ENCODE results near the gene COG7.
"Not testable (repeated sequence)": the region's sequence is repeated elsewhere in the genome, so short reads cannot be mapped to it uniquely, and the experiment has no call there.

COG7 gene

DNA sequence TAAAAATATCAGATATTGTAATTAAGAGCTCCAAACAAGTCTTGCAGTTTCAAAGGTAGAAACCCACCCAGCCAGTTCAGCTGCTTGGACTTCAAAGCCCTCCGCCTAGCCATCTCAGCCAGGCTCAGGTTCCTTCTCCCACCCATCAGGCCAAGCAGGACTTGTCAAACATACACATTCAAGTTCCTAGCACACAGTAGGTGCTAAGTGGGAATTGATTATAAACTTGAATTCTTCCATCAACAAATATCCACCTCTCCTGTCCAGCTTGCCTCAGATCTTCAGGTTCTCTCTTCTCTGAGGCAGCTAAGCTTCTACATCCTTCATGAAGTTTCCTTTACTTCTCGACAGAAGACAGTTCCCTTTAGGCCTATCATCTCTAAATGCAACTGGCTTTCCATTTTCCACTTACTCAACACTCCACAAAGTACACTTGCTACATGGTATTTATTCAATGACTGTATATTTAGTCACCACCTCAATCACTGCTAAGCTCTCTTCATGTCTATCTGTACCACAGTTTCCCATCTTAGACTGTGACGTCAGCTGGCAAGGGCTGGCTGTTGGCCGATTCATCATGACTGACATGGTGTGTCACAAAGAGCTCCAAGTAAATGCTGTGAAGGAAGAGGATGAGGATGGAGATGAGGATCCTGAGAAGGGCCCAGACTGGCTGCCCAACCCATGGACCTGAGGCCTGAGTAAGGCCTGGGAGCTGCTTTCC, 13.3 kb upstream of the COG7 start:
- TF ChIP-seq, protein P1, sequence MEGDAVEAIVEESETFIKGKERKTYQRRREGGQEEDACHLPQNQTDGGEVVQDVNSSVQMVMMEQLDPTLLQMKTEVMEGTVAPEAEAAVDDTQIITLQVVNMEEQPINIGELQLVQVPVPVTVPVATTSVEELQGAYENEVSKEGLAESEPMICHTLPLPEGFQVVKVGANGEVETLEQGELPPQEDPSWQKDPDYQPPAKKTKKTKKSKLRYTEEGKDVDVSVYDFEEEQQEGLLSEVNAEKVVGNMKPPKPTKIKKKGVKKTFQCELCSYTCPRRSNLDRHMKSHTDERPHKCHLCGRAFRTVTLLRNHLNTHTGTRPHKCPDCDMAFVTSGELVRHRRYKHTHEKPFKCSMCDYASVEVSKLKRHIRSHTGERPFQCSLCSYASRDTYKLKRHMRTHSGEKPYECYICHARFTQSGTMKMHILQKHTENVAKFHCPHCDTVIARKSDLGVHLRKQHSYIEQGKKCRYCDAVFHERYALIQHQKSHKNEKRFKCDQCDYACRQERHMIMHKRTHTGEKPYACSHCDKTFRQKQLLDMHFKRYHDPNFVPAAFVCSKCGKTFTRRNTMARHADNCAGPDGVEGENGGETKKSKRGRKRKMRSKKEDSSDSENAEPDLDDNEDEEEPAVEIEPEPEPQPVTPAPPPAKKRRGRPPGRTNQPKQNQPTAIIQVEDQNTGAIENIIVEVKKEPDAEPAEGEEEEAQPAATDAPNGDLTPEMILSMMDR (IDR thresholded peaks at IDR 0.05; ENCODE audit: low read depth, low read length, missing control alignments): no peak
- peak; percentile 92 for DNase-seq

DNA sequence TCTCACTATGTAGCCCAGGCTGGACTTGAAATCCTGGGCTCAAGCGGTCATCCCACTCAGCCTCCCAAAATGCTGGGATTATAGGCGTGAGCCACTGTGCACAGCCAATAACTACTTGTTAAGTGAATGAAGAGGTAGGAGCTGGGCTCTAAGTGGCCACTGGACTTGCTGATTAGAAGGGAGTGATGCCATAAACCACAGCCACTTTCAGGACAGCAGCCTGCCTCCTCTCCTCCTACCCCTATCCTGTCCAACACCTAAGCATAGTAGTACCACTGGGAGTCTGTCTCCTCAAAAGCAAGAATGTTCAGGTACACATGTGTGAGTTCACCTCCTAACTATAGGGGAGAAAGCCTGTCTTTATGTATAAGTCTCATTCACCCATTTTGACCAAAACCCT, 12.2 kb upstream of the COG7 start:
- no peaks in the 10 kb centered on the region for H3K27me3 ChIP-seq (replicated peaks)
- peaks cover 30% of the 10 kb centered on the region for H3K36me3 ChIP-seq (replicated peaks)
- H3K4me3 ChIP-seq (ENCODE audit: low read depth, low read length): no peak overlapping the region
- DNase-seq: no peak
- H3K27ac ChIP-seq: no peak overlapping the region
- TF ChIP-seq, protein P1 (IDR thresholded peaks at IDR 0.05; ENCODE audit: low read depth, low read length, missing control alignments): no peak
- in situ Hi-C loops (cut with HindIII; ENCODE audit: low pct_ligation_motif_present, low sequenced_read_pairs): no loop called here

More for the DNA sequence above, 13.3 kb upstream of the COG7 start:
- Histone ChIP-seq H3K27ac (peak overlapping the region; percentile 70), H3K36me3 (replicated peaks) (peaks cover 30% of the 10 kb centered on the region), H3K27me3 (replicated peaks) (no peaks in the 10 kb centered on the region), H3K4me3 (ENCODE audit: low read depth, low read length) (no peak overlapping the region)
- in situ Hi-C loops (cut with HindIII; ENCODE audit: low pct_ligation_motif_present, low sequenced_read_pairs): no loop called here

- Histone ChIP-seq H3K27ac (no peak overlapping the region), H3K27me3 (replicated peaks) (no peaks in the 10 kb centered on the region), H3K4me3 (ENCODE audit: low read depth, low read length) (no peak overlapping the region), H3K36me3 (replicated peaks) (peaks cover 24% of the 10 kb centered on the region)
- TF ChIP-seq, protein P1 (IDR thresholded peaks at IDR 0.05; ENCODE audit: low read depth, low read length, missing control alignments): no peak
- no peak for DNase-seq
- in situ Hi-C loops (cut with HindIII; ENCODE audit: low pct_ligation_motif_present, low sequenced_read_pairs): no loop called here
Observed at GRCh38 chr16:23464196-23464595, 11.2 kb upstream of the COG7 start.

DNA sequence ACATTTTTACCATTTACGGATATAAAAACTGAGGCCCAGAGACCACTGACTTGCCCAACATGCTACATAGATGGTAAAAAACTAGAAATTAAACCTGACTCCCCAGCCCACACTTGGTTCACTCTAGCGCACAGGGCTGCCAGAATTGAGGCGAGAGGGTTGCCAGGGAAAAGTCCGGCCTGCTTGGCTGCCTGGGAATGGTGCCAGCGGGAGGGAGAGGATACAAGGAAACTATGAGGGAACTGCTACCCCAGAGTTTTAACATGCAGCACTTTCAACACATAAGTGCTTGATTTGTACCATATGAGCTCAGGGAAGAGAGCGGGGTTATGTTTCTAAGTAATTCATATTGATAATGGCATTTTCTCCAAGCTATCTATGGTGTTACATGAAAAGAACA, 10.0 kb upstream of the COG7 start:
- peak; percentile 7 for DNase-seq
- H3K4me3 ChIP-seq (ENCODE audit: low read depth, low read length); H3K27me3 ChIP-seq (replicated peaks); in situ Hi-C loops (cut with HindIII; ENCODE audit: low pct_ligation_motif_present, low sequenced_read_pairs); H3K27ac ChIP-seq: not testable (repeated sequence)
- H3K36me3 ChIP-seq (replicated peaks): peaks cover 16% of the 10 kb centered on the region

DNA sequence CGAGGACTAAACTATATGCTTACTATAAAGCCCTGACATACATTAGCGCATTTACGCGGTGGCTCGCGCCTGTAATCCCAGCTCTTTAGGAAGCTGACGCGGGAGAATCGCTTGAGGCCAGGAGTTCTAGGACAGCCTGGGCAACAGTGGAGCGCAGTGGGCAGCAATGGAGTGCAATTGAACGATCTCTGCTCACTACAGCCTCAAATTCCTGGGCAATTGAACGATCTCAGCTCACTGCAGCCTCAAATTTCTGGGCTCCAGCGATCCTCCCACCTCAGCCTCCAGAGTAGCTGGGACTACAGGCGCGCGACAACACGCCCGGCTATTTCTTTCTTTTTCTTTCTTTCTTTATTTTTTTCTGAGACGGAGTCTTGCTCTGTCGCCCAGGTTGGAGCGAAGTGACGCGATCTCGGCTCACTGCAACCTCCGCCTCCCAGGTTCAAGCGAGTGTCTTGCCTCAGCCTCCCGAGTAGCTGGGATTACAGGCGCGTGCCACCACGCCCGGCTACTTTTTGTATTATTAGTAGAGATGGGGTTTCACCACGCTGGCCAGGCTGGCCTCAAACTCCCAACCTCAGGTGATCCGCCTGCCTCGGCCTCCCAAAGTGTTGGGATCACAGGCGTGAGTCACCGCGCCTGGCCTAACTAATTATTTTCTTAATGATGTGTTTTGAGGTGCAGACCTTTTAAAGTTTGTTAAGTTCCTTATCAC, 506 bp upstream of the COG7 start:
- Histone ChIP-seq H3K27ac (peak overlapping the region; percentile 72), H3K4me3 (ENCODE audit: low read depth, low read length) (peak overlapping the region; percentile 96), H3K27me3 (replicated peaks) (no peaks in the 10 kb centered on the region), H3K36me3 (replicated peaks) (peaks cover 3% of the 10 kb centered on the region)
- TF ChIP-seq, protein P1 (IDR thresholded peaks at IDR 0.05; ENCODE audit: low read depth, low read length, missing control alignments): no peak
- in situ Hi-C loops (cut with HindIII; ENCODE audit: low pct_ligation_motif_present, low sequenced_read_pairs): no loop called here
- DNase-seq: no peak

DNA sequence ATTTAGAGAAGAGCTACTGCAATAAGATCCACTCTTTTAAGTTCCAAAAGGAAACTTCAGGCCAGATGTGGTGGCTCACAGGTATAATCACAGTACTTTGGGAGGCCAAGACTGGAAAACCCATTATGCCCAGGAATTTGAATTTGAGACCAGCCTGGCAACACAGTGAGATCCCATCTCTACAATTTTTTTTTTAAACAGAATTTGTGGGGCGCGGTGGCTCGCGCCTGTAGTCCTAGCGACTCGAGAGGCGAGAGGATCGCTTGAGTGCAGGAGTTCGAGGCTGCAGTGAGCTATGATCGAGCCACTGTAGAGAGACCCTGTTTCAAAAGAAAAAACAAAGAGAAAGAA, 793 bp downstream of the COG7 start:
- Histone ChIP-seq H3K36me3 (replicated peaks) (peaks cover 3% of the 10 kb centered on the region), H3K27me3 (replicated peaks) (no peaks in the 10 kb centered on the region), H3K27ac (peak overlapping the region; percentile 72), H3K4me3 (ENCODE audit: low read depth, low read length) (peak overlapping the region; percentile 96)
- no peak for DNase-seq
- in situ Hi-C loops (cut with HindIII; ENCODE audit: low pct_ligation_motif_present, low sequenced_read_pairs): no loop called here
- TF ChIP-seq, protein P1 (IDR thresholded peaks at IDR 0.05; ENCODE audit: low read depth, low read length, missing control alignments): no peak

All from brain microvascular endothelial cell (primary cell).